ENCODE data around the gene PLPP3.

The PLPP3 gene

GRCh38 chr1:56517404-56518130 is 61.8 kb downstream of the PLPP3 start:
- no peak for DNase-seq

DNA sequence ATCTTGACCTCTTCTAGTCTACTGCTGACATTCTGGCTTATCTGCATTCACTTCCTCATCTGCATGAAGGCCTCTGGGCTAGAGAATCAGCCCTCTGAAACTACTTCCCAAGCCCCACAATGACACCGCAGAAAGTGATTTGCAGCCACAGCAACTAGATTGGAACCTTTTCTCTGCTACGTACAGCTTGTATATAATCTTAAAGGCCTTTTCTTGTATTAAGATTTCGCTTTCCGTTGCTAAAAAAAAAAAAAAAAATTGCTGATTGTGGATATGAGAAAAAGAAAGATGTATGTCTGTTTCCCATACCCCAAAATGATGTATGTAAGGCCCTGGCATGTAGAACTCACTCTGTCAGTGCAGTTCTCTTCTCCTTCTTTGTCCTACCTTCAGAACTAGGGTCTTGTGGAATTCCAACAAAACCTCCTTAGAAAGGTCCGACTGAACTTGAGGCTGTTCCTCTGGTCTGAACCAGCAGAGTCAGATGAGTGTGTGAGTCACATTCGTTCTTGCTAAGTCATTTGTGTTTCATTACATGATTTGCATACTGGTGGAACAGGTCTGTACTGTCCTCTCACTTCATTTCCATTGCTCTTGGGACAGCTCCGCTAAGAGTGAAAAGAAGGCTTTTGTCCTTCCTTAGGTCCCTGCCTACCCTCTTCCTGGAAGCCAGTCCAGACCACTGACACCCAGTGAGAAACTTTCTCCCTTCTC is 62.7 kb downstream of the PLPP3 start:
- DNase-seq: no peak

DNA sequence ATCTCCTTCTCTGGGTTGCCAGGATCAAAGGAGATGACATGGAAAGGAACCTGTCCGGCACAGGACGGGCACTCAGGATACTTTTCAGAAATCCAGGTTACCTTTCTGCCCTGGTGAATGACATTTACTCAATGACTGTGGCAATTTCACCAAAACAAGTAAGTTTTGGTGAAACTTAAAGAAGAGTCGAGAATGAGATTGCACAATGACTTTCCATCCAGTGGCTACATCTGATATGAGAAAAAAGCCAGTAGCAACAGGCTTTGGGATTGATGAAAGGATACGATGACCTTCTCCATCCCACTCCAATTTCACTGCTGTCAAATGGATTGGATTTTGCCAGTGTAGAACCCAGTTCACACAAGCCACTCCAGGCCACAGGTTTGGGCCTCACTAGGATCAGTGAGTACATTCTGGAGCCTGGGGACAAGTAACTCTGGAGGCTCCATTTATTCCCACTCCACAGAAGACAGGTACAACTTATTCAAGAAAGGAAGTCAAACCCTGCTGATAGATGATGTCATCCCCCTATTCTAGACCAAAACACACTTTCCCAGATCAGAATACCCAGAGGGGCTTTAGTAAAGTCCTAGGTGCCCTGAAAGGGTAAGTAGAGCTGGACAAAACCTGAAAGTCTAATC is 63.3 kb downstream of the PLPP3 start:
- no peak for DNase-seq

DNA sequence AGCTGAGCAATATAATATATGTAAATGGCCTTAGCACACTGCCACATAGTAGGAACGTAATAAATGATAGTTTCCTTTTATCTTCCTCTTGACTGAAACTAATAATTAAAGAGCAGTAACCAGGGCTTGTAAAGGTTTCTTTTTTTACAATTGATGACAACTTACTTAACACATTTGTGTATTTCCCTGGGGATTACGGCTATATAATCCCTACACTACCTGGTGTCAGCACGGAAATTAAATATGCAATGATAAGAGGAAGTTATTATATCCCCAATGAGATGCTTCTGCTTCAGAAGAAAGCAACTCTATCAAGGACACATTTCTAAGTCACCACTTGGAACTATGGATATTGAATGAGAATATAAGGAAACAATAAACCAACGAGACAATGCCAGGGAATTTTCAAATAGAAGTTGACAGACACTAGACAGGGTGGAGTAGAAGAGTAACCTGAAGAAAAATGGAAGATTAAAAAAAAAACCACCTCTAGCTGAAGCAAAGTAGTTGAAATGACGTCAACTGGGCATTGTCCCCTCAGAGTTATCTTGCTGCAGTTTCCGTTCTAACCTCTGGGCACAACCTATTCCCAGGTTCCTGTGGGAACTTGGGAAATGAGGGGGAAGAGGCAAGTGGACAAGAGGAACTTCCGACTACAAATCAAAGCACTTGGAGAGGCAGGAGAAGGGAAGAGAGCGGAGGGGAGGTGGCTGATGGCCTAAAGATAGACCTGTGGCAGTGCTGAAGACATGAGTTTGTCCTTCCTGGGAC is 66.5 kb downstream of the PLPP3 start:
- DNase-seq: no peak

- DNase-seq: no peak
These were observed 67.6 kb downstream of the PLPP3 start for GRCh38 chr1:56511766-56512165.

DNA sequence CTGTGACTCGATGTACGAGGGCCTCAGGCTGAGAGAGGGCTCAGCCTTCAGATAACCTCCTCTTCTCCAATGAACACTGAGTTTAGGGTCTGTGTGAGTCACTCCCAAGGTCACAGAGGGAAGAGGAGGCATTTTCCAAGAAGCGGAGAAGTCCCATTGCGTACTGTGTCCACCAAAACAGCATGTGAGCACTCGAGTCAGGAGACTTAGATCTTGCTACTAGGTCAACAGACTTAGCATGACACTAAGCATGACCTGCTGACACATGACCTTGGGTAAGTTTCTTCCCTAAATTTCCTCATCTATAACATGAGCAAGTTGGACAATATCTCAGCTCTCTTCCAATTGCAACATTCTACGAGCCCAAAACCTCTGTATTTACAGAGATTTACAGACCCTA is 68.0 kb downstream of the PLPP3 start:
- no peak for DNase-seq

- DNase-seq: no peak
These were observed 68.7 kb downstream of the PLPP3 start for GRCh38 chr1:56510642-56511021.

DNA sequence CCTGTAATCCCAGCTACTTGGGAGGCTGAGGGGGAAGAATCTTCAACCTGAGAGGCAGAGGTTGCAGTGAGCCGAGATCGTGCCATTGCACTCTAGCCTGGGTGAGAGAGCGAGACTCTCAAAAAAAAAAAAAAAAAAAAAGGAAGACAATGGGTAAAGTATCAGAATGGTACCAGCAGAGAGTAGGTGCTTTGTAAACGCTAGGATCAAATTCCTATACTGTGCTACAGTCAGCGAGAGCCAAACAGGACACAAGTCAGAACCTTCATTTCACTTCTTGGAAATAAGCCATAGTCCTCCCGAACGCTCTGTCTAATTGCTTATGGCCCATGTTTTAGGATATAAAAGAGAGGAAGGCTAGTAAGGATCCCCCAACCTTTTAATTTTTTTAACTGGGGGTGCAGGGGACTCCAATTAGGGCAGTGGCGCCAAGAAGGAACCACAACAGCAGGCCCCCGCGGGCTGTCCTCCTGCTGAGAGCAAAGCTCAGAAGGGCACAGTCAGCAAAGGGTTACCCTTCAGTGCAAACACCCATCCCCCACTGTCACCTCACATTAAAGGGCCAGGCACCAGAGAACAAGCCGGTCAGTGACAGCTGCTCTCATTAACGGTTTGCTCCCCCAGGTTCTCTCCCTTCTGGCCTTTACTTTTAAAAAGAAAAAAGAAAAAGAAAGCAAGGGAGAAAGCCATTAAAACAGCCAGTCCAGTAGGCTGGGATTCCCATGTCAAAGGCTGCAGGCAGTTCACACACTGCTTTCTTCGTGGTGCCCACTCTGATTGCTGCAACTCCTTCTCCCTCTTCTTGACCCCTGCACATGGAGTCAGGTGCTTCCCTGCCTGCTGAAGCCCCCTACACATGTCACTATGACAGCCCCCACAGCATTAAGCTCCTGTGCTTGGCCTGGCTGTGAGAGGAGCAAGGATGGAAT is 69.4 kb downstream of the PLPP3 start:
- no peak for DNase-seq

DNA sequence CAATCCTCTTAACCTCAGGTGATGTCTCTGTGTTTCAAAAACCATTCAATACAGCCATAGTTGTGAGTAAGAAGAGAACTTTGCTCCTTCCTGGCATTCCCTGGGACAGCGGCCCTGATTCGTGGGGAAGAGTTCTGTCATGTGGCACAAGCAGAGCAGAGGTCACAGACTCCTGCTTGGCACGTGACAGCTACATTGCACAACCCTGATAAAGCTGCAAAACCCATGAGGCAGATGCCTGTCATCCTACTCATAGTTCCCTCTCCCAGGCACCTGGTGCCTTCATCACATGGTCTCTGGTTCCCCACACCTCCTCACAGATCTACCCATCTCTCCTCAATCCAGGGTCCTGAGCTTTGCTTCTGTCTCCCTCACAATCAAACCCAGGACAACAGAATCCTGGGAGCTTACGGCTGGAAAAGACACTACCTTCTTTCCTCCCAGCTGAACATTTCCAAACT is 70.8 kb downstream of the PLPP3 start:
- DNase-seq: no peak

- no peak for DNase-seq
These were observed 71.3 kb downstream of the PLPP3 start for GRCh38 chr1:56507925-56508522.

DNA sequence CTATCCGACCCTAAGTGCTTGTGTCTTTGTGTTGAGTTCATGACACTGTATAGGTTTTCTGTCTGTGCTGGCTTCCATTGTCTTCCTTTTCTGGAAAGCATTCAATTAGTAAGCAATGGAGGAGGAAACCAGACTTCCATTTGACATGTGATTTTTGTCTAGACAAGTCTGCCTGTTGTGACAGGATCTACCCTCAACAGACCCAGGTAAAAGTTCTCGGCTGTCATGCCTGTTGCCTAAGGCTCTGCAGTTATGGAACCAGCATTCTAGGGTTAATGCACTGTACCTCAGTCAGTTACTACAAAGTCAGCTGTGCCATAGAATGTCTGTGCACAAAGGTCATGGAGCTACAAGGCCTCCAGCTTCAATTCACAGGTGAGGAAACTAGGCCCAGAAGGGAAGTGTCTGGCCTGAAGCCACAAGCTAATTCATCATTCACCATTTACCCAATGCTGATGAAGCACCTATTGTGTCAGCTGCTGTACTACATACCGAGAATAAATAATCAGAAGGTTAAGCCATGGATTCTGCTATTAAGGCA is 72.3 kb downstream of the PLPP3 start:
- no peak for DNase-seq

DNA sequence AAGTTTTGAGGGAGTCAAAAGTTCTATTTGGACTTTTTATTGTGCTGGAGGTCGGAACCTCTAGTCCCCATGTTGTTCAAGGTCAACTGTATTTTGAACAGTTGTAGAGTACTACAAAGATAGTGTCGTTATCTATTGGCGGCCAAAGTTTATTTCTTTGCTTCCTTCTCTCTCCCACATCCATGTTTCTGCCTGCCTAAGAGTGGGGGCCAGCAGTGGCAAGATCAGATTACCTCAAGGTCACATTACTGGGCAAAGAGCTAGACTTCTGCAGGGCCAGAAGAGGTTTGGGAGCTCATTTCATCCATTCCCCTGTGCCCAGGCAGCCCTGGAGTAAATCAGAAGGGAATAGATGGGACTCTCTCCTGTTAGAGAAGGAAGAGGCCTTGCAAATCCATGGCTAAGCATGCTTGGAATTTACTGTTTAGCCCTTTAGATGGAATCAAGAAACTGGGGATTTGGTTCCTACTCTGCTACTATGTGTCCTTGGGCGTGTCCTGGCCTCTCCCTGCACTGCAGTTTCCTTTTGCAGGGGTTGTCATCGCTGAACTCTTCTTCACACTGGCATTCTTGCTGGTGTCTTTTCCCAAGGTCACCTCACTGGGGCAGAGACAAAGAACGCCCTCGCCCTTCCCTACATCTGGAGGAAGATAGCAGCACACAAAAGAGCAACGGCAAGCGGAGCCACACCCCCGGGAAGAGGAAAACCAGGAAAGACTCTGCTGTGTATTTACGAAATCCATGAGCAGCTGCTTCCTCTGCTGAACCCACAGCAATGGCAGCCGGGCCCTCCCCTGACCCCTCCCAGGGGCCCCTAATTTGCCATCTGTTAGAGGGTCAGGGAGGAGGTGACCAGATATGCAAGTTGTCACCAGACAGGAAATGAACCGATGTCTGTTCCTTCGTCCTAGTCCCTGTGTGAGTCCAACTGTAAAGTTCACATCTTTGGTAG is 73.3 kb downstream of the PLPP3 start:
- DNase-seq: no peak

- no peak for DNase-seq
These were observed 76.6 kb downstream of the PLPP3 start for GRCh38 chr1:56502700-56503245.

DNA sequence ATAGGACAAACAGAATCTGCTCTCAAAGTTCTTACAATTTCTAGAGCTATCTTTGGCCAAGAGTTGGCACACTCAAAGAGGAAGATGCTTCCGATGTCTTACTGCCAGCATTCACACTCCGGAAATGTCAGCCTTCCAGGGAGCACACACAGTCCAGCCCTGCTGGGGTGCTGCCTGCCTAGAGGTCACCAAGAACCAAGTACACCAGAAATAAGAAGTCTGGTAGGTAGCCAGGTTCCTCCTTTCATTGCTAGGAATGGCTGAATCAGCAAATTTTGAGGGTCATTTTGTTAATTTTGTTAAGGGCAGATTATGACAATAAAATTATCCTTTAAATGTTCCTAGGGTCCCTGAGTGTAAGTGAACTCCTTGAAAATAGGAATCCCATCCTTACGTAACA is 77.5 kb downstream of the PLPP3 start:
- DNase-seq: no peak

DNA sequence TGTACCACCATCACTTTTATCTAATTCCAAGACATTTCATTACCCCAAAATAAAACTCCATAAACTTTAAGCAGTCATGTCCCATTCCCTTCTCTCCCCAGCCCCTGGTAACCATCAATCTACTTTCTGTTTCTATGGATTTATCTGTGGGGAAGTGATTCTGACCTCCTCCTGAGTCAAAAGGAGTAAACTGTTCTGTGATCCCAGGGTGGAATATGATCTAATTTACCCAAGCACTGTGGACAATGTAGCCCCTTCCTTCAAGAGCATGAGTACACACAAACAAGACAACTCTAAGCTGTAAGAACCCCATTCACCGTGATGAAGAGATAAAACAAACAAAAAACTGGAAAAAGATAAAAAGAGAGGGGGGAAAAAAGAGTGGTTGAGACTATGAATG is 77.9 kb downstream of the PLPP3 start:
- DNase-seq: no peak

DNA sequence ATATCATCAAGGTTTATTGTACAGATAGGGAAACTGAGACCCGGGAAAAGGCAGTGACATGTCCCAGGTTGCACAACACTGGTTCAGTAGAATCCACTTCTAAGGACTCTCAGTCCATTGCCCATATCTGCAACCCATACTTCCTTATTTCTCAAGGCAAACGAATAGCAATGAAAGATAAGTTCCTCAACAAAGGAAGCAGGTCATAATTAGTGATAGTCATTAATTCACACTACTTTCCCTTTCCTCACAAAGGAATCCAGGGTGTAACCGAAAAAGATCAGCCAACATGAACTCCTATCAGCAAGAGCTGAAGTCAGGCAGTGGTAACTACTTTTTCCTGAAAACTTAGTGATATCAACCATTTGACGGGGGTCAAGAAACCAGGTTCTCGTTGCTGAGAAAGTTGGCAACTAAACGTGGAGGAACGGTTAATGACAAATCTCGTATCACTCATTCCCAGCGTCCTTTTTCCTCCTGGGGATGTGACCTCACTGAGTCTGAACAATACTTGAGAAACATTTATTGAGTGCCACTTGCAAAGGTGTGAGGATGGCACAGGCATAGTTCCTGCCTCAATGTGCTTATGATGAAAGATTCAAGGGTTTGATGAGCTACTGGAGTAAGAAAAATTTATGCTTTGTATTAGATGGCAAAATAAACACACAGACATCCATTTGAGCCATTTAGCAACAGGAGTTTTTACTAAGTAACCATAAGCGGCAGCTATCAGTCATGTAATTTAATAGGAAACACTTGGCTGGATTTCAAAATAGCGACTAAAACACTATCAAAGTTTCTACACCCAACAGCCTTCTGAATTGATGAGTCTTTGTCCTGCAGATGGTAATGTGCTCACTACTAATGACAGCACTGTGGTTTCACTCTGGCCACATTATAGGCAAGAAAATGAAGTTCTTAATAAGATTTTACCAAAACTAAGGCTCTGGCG is 82.3 kb downstream of the PLPP3 start:
- DNase-seq: no peak

DNA sequence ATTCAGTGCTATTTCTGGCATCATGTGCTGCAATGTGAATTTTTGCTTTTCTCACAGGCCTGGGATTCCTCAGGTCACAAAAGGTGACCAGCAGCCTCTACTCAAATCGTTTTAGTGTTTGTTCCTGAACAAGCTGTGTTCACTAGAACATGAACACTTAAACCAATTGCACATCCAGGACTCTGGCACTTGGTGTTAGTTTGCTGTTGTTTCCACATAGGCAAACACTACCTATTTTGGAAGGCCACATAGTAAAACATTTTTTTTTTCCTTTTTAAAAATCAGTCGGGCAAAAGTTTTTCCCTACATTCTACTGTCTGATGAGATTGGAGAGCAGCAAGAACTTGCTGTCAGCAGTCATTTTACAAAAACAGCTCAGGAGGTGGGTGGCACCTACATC is 83.2 kb downstream of the PLPP3 start:
- no peak for DNase-seq

DNA sequence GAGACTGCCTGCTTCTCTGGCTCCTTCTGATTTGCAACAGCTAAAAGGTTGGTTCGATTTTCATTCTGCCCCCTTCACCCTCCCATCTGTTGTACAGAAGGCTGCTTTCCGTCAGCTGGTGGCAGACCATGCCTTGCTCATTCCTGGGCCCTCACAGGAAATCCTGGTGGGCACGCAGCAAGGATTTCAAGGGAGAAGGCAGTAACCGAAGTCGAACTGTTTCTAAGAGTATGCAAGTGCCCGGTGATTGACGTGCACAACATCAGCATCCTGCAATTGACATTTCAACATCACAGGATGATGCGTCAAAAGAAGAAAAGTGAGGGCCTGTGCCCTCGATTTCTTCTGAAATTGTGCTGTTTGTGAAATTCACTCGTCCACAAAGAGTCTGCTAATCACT is 83.8 kb downstream of the PLPP3 start:
- DNase-seq: no peak

GRCh38 chr1:56494306-56494705 is 85.1 kb downstream of the PLPP3 start:
- DNase-seq: no peak
